Natural killer cell treated with Interleukin-12 subunit alpha and Interleukin-12 subunit beta and Interleukin-15 and Interleukin-18, amount 100 ng/mL, for 72 hours (primary cell): Measurements from ENCODE around the gene KIF13A. TPM values are rescaled to one million over a fixed set of nuclear protein-coding genes. Genes with fewer than 3 reads are reported as not detected.
"Not testable (repeated sequence)": the region's sequence is repeated elsewhere in the genome, so short reads cannot be mapped to it uniquely, and the experiment has no call there.

Source experiments
- ATAC-seq, 2 donors: fragments of 150-1000 bp; cut with Tn5 transposase in 1 of 2; sonication (Bioruptor Pico), chemical (Tn5 transposase) in 1 of 2; 2 replicates each; pipeline ENCODE4 v1.10.0; 2021
- DNase-seq: peaks from one replicate; pipeline ENCODE4 v3.0.0; 2022; ENCODE audit warnings: low spot score
- H3K27ac Mint-ChIP-seq, 2 donors: 1 replicate in 1 of 2; 2 replicates in 1 of 2; pipeline ENCODE4 v1.8.0; 2022; ENCODE audit warnings: mixed read lengths in 2 of 2, mild to moderate bottlenecking in 1 of 2, moderate library complexity in 1 of 2
- H3K27me3 Mint-ChIP-seq, 2 donors: 1 replicate in 1 of 2; 2 replicates in 1 of 2; pipeline ENCODE4 v1.8.0; 2022; ENCODE audit warnings: mixed read lengths in 2 of 2
- H3K36me3 Mint-ChIP-seq: one replicate; pipeline ENCODE4 v1.8.0; 2022; ENCODE audit warnings: mixed read lengths
- H3K4me1 Mint-ChIP-seq, 2 donors: 1 replicate in 1 of 2; 2 replicates in 1 of 2; pipeline ENCODE4 v1.8.0; 2022; ENCODE audit warnings: low read depth in 2 of 2, mixed read lengths in 2 of 2, mild to moderate bottlenecking in 1 of 2
- H3K4me3 Mint-ChIP-seq: one replicate; pipeline ENCODE4 v1.8.0; 2022; ENCODE audit warnings: mixed read lengths
- H3K9me3 Mint-ChIP-seq: 2 replicates; pipeline ENCODE4 v1.8.0; 2022; ENCODE audit warnings: mixed read lengths
- total RNA-seq, 2 donors: library from RNA; stranded (reverse); gene quantifications; one replicate each; pipeline ENCODE4 v1.2.3, GENCODE V29; 2022

The KIF13A gene
- total RNA-seq, 2 donors from 2014 or later, result 8.2 to 33.6 TPM

GRCh38 chr6:17987697-17988421 is 424 bp upstream of the KIF13A start:
- H3K9me3 Mint-ChIP-seq, result no peaks in the 10 kb centered on the region
- peak overlapping the region; percentile 87 for H3K4me3 Mint-ChIP-seq
- DNase-seq, result peak; percentile 78
- peaks cover 24 to 42% of the 10 kb centered on the region in 2 donors for H3K4me1 Mint-ChIP-seq
- H3K36me3 Mint-ChIP-seq, result no peaks in the 10 kb centered on the region
- H3K27ac Mint-ChIP-seq, result peak overlapping the region; percentile 69 to 80
- ATAC-seq, result peak; percentile 83 to 90
- H3K27me3 Mint-ChIP-seq, result peaks cover 11 to 42% of the 10 kb centered on the region in 2 donors

- Mint-ChIP-seq H3K4me3 (peak overlapping the region; percentile 56), H3K9me3 (no peaks in the 10 kb centered on the region), H3K27me3 (peaks cover 11 to 42% of the 10 kb centered on the region in 2 donors), H3K36me3 (no peaks in the 10 kb centered on the region), H3K27ac (peak overlapping the region in 1 of 2 donors; percentile 19), H3K4me1 (peaks cover 24 to 41% of the 10 kb centered on the region in 2 donors)
- ATAC-seq (peak; percentile 49 to 58), DNase-seq (no peak)
These were observed 584 bp downstream of the KIF13A start for GRCh38 chr6:17986656-17987446.

DNA sequence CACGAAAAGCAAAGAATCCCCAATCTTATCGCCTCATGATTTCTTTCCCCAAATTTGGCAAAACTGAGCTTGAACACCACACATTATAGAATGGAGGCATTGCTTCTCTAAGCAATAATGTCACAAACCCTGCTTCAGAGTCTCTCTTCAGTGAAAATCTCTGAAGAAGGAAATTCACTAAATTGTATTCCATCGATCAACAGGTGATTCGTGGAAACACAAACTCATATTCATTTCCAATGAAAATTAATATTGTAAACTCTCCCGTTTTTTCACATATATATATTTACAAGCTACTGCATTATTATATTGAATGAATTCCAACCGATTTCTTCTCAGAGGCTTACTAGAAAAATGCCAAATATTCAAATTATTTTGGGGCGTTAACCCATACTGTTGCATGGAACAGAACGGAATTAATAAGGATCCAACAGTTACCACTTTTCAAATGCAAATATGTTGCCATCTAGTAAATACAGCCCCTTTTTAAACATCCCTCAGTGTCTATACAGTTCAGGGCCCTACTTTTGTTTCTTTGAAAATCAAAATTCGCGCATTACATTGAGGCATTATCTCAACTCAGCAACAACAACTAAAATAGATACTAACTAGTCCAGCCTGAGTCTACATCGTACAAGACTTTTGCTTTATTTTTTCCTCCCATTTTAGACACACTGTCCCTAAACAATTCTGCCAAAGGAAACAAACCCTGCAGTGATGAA is 1.3 kb downstream of the KIF13A start:
- Mint-ChIP-seq H3K4me3 (peak overlapping the region; percentile 56), H3K27me3 (peaks cover 8 to 37% of the 10 kb centered on the region in 2 donors), H3K9me3 (no peaks in the 10 kb centered on the region), H3K36me3 (no peaks in the 10 kb centered on the region), H3K4me1 (peaks cover 20 to 37% of the 10 kb centered on the region in 2 donors), H3K27ac (peak overlapping the region in 1 of 2 donors; percentile 19)
- DNase-seq (no peak), ATAC-seq (no peak)

GRCh38 chr6:17984812-17985670 is 2.4 kb downstream of the KIF13A start:
- Mint-ChIP-seq H3K27me3 (peaks cover 4 to 39% of the 10 kb centered on the region in 2 donors), H3K36me3 (no peaks in the 10 kb centered on the region), H3K27ac (no peak overlapping the region), H3K4me3 (peak overlapping the region; percentile 2), H3K4me1 (peaks cover 20 to 44% of the 10 kb centered on the region in 2 donors), H3K9me3 (no peaks in the 10 kb centered on the region)
- no peak for DNase-seq
- ATAC-seq, result no peak

GRCh38 chr6:17984399-17984798 is 3.0 kb downstream of the KIF13A start:
- H3K4me1 Mint-ChIP-seq, result peaks cover 23 to 44% of the 10 kb centered on the region in 2 donors
- ATAC-seq (no peak), DNase-seq (no peak)
- H3K27ac Mint-ChIP-seq, result no peak overlapping the region
- peaks cover 4 to 42% of the 10 kb centered on the region in 2 donors for H3K27me3 Mint-ChIP-seq
- H3K4me3 Mint-ChIP-seq, result no peak overlapping the region
- H3K9me3 Mint-ChIP-seq, result no peaks in the 10 kb centered on the region
- peaks cover 3% of the 10 kb centered on the region for H3K36me3 Mint-ChIP-seq

- H3K4me1 Mint-ChIP-seq, result peaks cover 24 to 40% of the 10 kb centered on the region in 2 donors
- ATAC-seq (no peak), DNase-seq (no peak)
- H3K9me3 Mint-ChIP-seq, result no peaks in the 10 kb centered on the region
- no peak overlapping the region for H3K27ac Mint-ChIP-seq
- peaks cover 5% of the 10 kb centered on the region for H3K36me3 Mint-ChIP-seq
- peaks cover 2 to 41% of the 10 kb centered on the region in 2 donors for H3K27me3 Mint-ChIP-seq
- H3K4me3 Mint-ChIP-seq, result no peak overlapping the region
These were observed 3.7 kb downstream of the KIF13A start for GRCh38 chr6:17983730-17984129.

DNA sequence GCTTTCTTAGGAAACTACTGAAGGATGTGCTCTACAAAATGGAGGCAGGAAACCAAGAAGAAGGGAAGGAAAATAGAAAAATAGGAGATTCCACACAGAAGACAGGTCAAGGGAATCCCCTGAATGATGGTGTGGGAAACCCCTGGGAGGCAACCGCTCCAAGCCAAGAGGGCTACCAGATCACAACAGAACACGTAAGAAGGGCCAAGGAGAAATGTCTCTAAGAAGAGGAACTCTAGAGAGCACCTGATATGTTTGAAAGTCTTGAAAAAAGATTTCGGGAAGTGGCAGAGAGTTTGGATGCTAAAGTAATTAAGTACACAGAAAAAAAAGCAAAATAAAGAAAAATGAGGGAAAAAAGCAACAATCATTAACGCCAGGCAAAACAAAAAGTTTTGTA is 7.1 kb downstream of the KIF13A start:
- Mint-ChIP-seq H3K4me1 (peaks cover 18 to 28% of the 10 kb centered on the region in 2 donors), H3K4me3 (no peak overlapping the region)
- no peak for DNase-seq

DNA sequence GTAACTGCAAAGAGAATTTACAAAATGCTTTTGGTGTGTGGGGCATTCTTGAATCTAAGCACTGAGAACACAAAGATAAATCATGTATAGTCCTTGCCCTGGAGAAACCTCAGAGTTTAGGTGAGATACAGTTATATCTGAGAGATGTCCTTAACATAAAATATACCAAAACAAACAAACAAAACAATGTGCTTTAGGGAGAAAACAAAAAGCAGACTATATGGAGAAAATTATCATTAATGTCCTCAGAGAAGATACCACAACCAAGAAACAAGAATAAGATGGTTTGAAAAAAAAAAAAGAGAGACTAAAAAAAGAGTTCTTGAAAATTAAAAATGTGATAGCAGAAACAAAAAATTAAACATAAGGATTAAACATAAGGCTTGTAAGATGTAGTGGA is 8.0 kb downstream of the KIF13A start:
- DNase-seq (no peak), ATAC-seq (no peak)
- Mint-ChIP-seq H3K4me1 (peaks cover 13 to 19% of the 10 kb centered on the region in 2 donors), H3K4me3 (no peak overlapping the region), H3K9me3 (no peaks in the 10 kb centered on the region), H3K27ac (peak overlapping the region in 1 of 2 donors; percentile 42), H3K27me3 (peaks cover 2 to 27% of the 10 kb centered on the region in 2 donors), H3K36me3 (peaks cover 5% of the 10 kb centered on the region)

More for the DNA sequence above, 7.1 kb downstream of the KIF13A start:
- peak overlapping the region in 1 of 2 donors; percentile 85 for H3K27ac Mint-ChIP-seq
- peaks cover 2 to 36% of the 10 kb centered on the region in 2 donors for H3K27me3 Mint-ChIP-seq
- ATAC-seq, result no peak
- H3K36me3 Mint-ChIP-seq, result peaks cover 5% of the 10 kb centered on the region
- no peaks in the 10 kb centered on the region for H3K9me3 Mint-ChIP-seq

DNA sequence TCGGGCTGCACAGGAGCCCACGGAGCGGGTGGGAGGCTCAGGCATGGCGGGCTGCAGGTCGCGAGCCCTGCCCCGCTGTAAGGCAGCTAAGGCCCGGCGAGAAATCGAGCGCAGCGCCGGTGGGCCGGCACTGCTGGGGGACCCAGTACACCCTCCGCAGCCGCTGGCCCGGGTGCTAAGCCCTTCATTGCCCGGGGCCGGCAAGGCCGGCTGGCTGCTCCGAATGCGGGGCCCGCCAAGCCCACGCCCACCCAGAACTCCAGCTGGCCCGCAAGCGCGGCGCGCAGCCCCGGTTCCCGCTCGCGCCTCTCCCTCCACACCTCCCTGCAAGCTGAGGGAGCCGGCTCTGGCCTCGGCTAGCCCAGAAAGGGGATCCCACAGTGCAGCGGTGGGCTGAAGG is 11.2 kb downstream of the KIF13A start:
- DNase-seq, H3K4me3 Mint-ChIP-seq, H3K9me3 Mint-ChIP-seq, H3K36me3 Mint-ChIP-seq, H3K27ac Mint-ChIP-seq, H3K4me1 Mint-ChIP-seq, ATAC-seq: not testable (repeated sequence)
- peaks cover 0 to 34% of the 10 kb centered on the region in 2 donors for H3K27me3 Mint-ChIP-seq

DNA sequence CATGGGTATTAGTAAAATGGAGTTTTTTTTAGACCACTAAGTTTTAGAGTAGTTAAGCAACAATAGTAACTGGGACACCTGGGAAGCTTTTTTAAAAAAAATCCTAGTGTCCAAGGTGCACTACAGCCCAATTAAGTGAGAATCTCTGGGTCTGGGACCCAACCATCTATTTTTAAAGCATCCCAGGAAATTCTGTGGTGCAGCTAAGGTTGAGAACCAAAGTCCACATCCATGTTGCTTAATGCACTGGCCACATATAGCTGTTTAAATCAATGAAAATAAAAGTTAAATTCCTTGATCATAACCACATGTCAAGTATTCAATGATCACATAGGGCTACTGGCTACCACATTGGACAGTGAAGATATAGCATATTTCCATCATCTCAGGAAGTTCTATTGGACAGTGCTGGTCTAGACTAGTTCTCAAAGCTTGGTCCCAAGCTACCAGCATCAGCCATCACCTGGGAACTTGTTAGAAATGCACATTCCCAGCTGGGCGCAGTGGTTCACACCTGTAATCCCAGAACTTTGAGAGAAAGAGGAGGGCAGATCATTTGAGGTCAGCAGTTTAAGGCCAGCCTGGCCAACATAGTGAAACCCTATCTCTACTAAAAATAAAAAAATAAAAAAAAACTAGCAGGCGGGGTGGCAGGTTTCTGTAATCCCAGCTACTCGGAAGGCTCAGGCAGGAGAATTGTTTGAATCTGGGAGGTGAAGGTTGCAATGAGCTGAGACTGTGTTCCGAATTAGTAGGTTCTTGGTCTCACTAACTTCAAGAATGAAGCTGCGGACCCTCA is 12.7 kb downstream of the KIF13A start:
- H3K36me3 Mint-ChIP-seq, result peaks cover 5% of the 10 kb centered on the region
- DNase-seq (no peak), ATAC-seq (no peak)
- H3K27ac Mint-ChIP-seq, result no peak overlapping the region
- H3K4me3 Mint-ChIP-seq, result no peak overlapping the region
- H3K4me1 Mint-ChIP-seq, result peaks cover 0 to 4% of the 10 kb centered on the region in 2 donors
- no peaks in the 10 kb centered on the region for H3K9me3 Mint-ChIP-seq
- H3K27me3 Mint-ChIP-seq, result peaks cover 0 to 23% of the 10 kb centered on the region in 2 donors

GRCh38 chr6:17972978-17973622 is 14.3 kb downstream of the KIF13A start:
- Mint-ChIP-seq H3K4me3 (no peak overlapping the region), H3K4me1 (peaks cover 0 to 5% of the 10 kb centered on the region in 2 donors), H3K9me3 (no peaks in the 10 kb centered on the region), H3K27me3 (peaks cover 0 to 16% of the 10 kb centered on the region in 2 donors), H3K27ac (no peak overlapping the region), H3K36me3 (no peaks in the 10 kb centered on the region)
- ATAC-seq, result no peak
- no peak for DNase-seq
